ENCODE data around the gene CTR9. TPM values are rescaled to one million over a fixed set of nuclear protein-coding genes. Genes with fewer than 3 reads are reported as not detected.

CTR9 gene
- total and polyA plus RNA-seq, 2 of the 8 experiments (the other 6 are each of a cell fraction or from before 2014, with no cell fraction given), result 6.1 to 37.7 TPM

- TF ChIP-seq RAD21 (IDR thresholded peaks at IDR 0.05 in 1 of 2, conservative IDR thresholded peaks at IDR 0.05 in 1 of 2; ENCODE audit: low read depth in 2 of 2, low read length in 2 of 2), result peak; percentile 99
- peak; percentile 69 for TF ChIP-seq MAX (IDR thresholded peaks at IDR 0.05)
- TF ChIP-seq SRF (IDR thresholded peaks at IDR 0.05; ENCODE audit: low read depth, low read length), result no peak
- TF ChIP-seq TAF7 (optimal IDR thresholded peaks at IDR 0.05; ENCODE audit: borderline replicate concordance, low read depth, low read length), result peak; percentile 18
- TF ChIP-seq E2F6 (IDR thresholded peaks at IDR 0.05), result peak; percentile 15; the same call in 1 of the 2 replicates
Measured at GRCh38 chr11:10735481-10736475, 15.3 kb upstream of the CTR9 start (continued).

Measured in H1 (cell line).